Activated CD4-positive, alpha-beta T cell treated with anti-CD3 and anti-CD28 coated beads for 36 hours (primary cell): ENCODE measurements around the gene ADAMTSL5. TPM values are rescaled to one million over a fixed set of nuclear protein-coding genes. Genes with fewer than 3 reads are reported as not detected.

Source experiments
- ATAC-seq: fragments of 200-7000 bp; cut with Tn5 transposase; one replicate; pipeline ENCODE4 v1.10.0; 2021; ENCODE audit warnings: mild to moderate bottlenecking, moderate library complexity
- CTCF ChIA-PET: fragments of 350-600 bp; sonication (Branson Sonifier 250); formaldehyde crosslinking; loops from one replicate; lab custom pipeline; 2021; ENCODE audit warnings: antibody characterized with exemption; lab: Charles Lee
- POLR2A ChIA-PET: fragments of 350-600 bp; sonication (Branson Sonifier 250); formaldehyde crosslinking; loops from one replicate; lab custom pipeline; 2021; ENCODE audit warnings: antibody characterized with exemption, inconsistent platforms; lab: Charles Lee
- DNase-seq: peaks from one replicate; pipeline ENCODE4 v3.0.0-alpha.2; 2020
- H3K27ac Mint-ChIP-seq: one replicate; pipeline ENCODE4 v1.8.0; 2021; ENCODE audit warnings: mixed read lengths
- H3K27me3 Mint-ChIP-seq: one replicate; pipeline ENCODE4 v1.8.0; 2021; ENCODE audit warnings: mixed read lengths
- H3K36me3 Mint-ChIP-seq: one replicate; pipeline ENCODE4 v1.8.0; 2021; ENCODE audit warnings: low read depth, mixed read lengths
- H3K4me1 Mint-ChIP-seq: one replicate; pipeline ENCODE4 v1.8.0; 2021; ENCODE audit warnings: mixed read lengths
- H3K4me3 Mint-ChIP-seq: one replicate; pipeline ENCODE4 v1.8.0; 2021; ENCODE audit warnings: mild to moderate bottlenecking, moderate library complexity, mixed read lengths
- H3K9me3 Mint-ChIP-seq: one replicate; pipeline ENCODE4 v1.8.0; 2021; ENCODE audit warnings: low read depth, mixed read lengths
- intact Hi-C, 2 experiments: fragments of 100-400 bp; cut with DNase I in 1 of 2; cut with micrococcal nuclease in 1 of 2; formaldehyde crosslinking; loops; one replicate each; pipeline versions ENCODE4 v1.14.2 to v1.15.1; 2022 to 2024; cut with DNase I, micrococcal nuclease
- total RNA-seq, 2 experiments: library from RNA; stranded (reverse); gene quantifications; one replicate each; pipeline ENCODE4 v1.2.3, GENCODE V29; 2021

Gene ADAMTSL5
- total RNA-seq, 2 experiments from 2014 or later, result 2.5 to 3.8 TPM

- H3K4me3 Mint-ChIP-seq, result peak within 1 kb of the TSS; percentile 72
- peak within 1 kb of the TSS; percentile 66 for H3K27ac Mint-ChIP-seq
- ChIA-PET CTCF (interaction anchor here (0.6 to 1.4 kb wide), 3 partner anchors 11 to 16 kb away, joined by 3 to 4 read pairs (median 3); no protein-coding TSS in a partner anchor), POLR2A (interaction anchor here (0.6 to 1.3 kb wide), 4 partner anchors 108 to 222 kb away, joined by 3 to 8 read pairs (median 6); partner anchors contain the start of gene CIRBP)
- ATAC-seq, result no peak
- no peaks in the 10 kb centered on the region for H3K36me3 Mint-ChIP-seq
- intact Hi-C loops, result loop anchor here in 1 of 2 experiments (1.0 to 2.0 kb wide), 4 partner anchors 114 to 694 kb away; partner anchors contain the start of genes PTBP1, RNU6-2, TMEM259 and UQCR11
- DNase-seq, result no peak
- H3K9me3 Mint-ChIP-seq, result no peaks in the 10 kb centered on the region
- peaks cover 3% of the 10 kb centered on the region for H3K27me3 Mint-ChIP-seq
- peaks cover 9% of the 10 kb centered on the region for H3K4me1 Mint-ChIP-seq
These were observed 21.5 kb downstream of the ADAMTSL5 start, which contains the start of gene REEP6 for GRCh38 chr19:1491114-1491848. REEP6 (plus strand) TSS chr19:1491181; CDS start chr19:1491270, 89 bp downstream.

- H3K4me1 Mint-ChIP-seq, result peaks cover 9% of the 10 kb centered on the region
- intact Hi-C loops, result loop anchor here (1.0 to 2.0 kb wide), 20 partner anchors 11 to 694 kb away; partner anchors contain the start of genes C19orf25 (in 2 of the 2), ADAMTSL5 (in 1 of the 2), ATP8B3 (in 1 of the 2) and CIRBP (in 1 of the 2)
- peak within 1 kb of the TSS; percentile 72 for H3K4me3 Mint-ChIP-seq
- CTCF ChIA-PET, result interaction anchor here (0.7 to 1.4 kb wide), 3 partner anchors 15 to 45 kb away, joined by 3 to 4 read pairs (median 4); no protein-coding TSS in a partner anchor
- no peaks in the 10 kb centered on the region for H3K9me3 Mint-ChIP-seq
- H3K27ac Mint-ChIP-seq, result peak within 1 kb of the TSS; percentile 66
- H3K36me3 Mint-ChIP-seq, result no peaks in the 10 kb centered on the region
- DNase-seq (peak; percentile 99), ATAC-seq (peak; percentile 92)
- POLR2A ChIA-PET, result interaction anchor here (0.6 to 1.3 kb wide), 4 partner anchors 13 to 221 kb away, joined by 3 to 7 read pairs (median 4); partner anchors contain the start of gene CIRBP
- H3K27me3 Mint-ChIP-seq, result peaks cover 3% of the 10 kb centered on the region
These were observed 22.3 kb downstream of the ADAMTSL5 start, which contains the start of gene PCSK4 for GRCh38 chr19:1490311-1491113. PCSK4 (minus strand) TSS chr19:1490350; CDS start chr19:1490346, 4 bp downstream.

GRCh38 chr19:1489463-1490310, 23.1 kb downstream of the ADAMTSL5 start:
- H3K27ac Mint-ChIP-seq, result no peak overlapping the region
- CTCF ChIA-PET, result interaction anchor here (0.7 kb wide), 1 partner anchor 44 kb away, joined by 4 read pairs; no protein-coding TSS in a partner anchor
- DNase-seq, result no peak
- H3K4me3 Mint-ChIP-seq, result peak overlapping the region; percentile 72
- intact Hi-C loops, result loop anchor here (1.0 to 2.0 kb wide), 18 partner anchors 10 to 693 kb away; partner anchors contain the start of genes C19orf25 (in 2 of the 2), ADAMTSL5 (in 1 of the 2), ATP8B3 (in 1 of the 2) and CIRBP (in 1 of the 2)
- peaks cover 9% of the 10 kb centered on the region for H3K4me1 Mint-ChIP-seq
- H3K36me3 Mint-ChIP-seq, result no peaks in the 10 kb centered on the region
- no peak for ATAC-seq
- POLR2A ChIA-PET, result no interaction called here
- no peaks in the 10 kb centered on the region for H3K9me3 Mint-ChIP-seq
- H3K27me3 Mint-ChIP-seq, result peaks cover 3% of the 10 kb centered on the region

- no peaks in the 10 kb centered on the region for H3K36me3 Mint-ChIP-seq
- no peak overlapping the region for H3K27ac Mint-ChIP-seq
- no peak for ATAC-seq
- POLR2A ChIA-PET, result no interaction called here
- no peak for DNase-seq
- peaks cover 3% of the 10 kb centered on the region for H3K27me3 Mint-ChIP-seq
- H3K4me3 Mint-ChIP-seq, result no peak overlapping the region
- CTCF ChIA-PET, result no interaction called here
- intact Hi-C loops, result no loop called here
- no peaks in the 10 kb centered on the region for H3K9me3 Mint-ChIP-seq
- peaks cover 9% of the 10 kb centered on the region for H3K4me1 Mint-ChIP-seq
These were observed 24.6 kb downstream of the ADAMTSL5 start for GRCh38 chr19:1488282-1488601.

- Mint-ChIP-seq H3K36me3 (no peaks in the 10 kb centered on the region), H3K4me3 (no peak overlapping the region), H3K27me3 (peaks cover 3% of the 10 kb centered on the region), H3K4me1 (peaks cover 9% of the 10 kb centered on the region), H3K9me3 (no peaks in the 10 kb centered on the region), H3K27ac (no peak overlapping the region)
- ChIA-PET CTCF (no interaction called here), POLR2A (no interaction called here)
- intact Hi-C loops, result no loop called here
- ATAC-seq (no peak), DNase-seq (no peak)
These were observed 25.1 kb downstream of the ADAMTSL5 start for GRCh38 chr19:1487576-1488281.

- Mint-ChIP-seq H3K9me3 (no peaks in the 10 kb centered on the region), H3K4me1 (peaks cover 8% of the 10 kb centered on the region), H3K36me3 (no peaks in the 10 kb centered on the region), H3K4me3 (no peak overlapping the region), H3K27ac (no peak overlapping the region), H3K27me3 (peaks cover 3% of the 10 kb centered on the region)
- POLR2A ChIA-PET, result no interaction called here
- CTCF ChIA-PET, result no interaction called here
- DNase-seq, result no peak
- ATAC-seq, result no peak
- intact Hi-C loops, result no loop called here
These were observed 25.9 kb downstream of the ADAMTSL5 start for GRCh38 chr19:1486720-1487575.

GRCh38 chr19:1483979-1484428, 28.8 kb downstream of the ADAMTSL5 start:
- H3K27me3 Mint-ChIP-seq, result no peaks in the 10 kb centered on the region
- no peak overlapping the region for H3K4me3 Mint-ChIP-seq
- DNase-seq (no peak), ATAC-seq (no peak)
- CTCF ChIA-PET, result no interaction called here
- peaks cover 1% of the 10 kb centered on the region for H3K36me3 Mint-ChIP-seq
- H3K9me3 Mint-ChIP-seq, result no peaks in the 10 kb centered on the region
- no peak overlapping the region for H3K27ac Mint-ChIP-seq
- H3K4me1 Mint-ChIP-seq, result peaks cover under 1% of the 10 kb centered on the region
- POLR2A ChIA-PET, result no interaction called here
- intact Hi-C loops, result no loop called here

GRCh38 chr19:1483131-1483978, 29.5 kb downstream of the ADAMTSL5 start:
- no peaks in the 10 kb centered on the region for H3K27me3 Mint-ChIP-seq
- intact Hi-C loops, result no loop called here
- H3K27ac Mint-ChIP-seq, result no peak overlapping the region
- H3K36me3 Mint-ChIP-seq, result peaks cover 2% of the 10 kb centered on the region
- DNase-seq (no peak), ATAC-seq (no peak)
- POLR2A ChIA-PET, result no interaction called here
- CTCF ChIA-PET, result no interaction called here
- H3K9me3 Mint-ChIP-seq, result no peaks in the 10 kb centered on the region
- no peak overlapping the region for H3K4me3 Mint-ChIP-seq
- H3K4me1 Mint-ChIP-seq, result peaks cover 2% of the 10 kb centered on the region
